DND-41 (cell line): Measurements from ENCODE around the gene TMEM269.

Experiments
- ATAC-seq: fragments of 200-7000 bp; cut with Tn5 transposase; 3 replicates; pipeline ENCODE4 v1.9.1; 2021; ENCODE audit warnings: low read depth; ENCODE audit not compliant: insufficient read depth
- DNase-seq: peaks from one replicate; pipeline ENCODE4 v3.0.0-alpha.2; 2020
- H2AFZ ChIP-seq: 2 replicates; pipeline ENCODE4 v1.6.0; 2012; ENCODE audit warnings: low read depth, low read length
- H3K27ac ChIP-seq: 2 replicates; pipeline ENCODE4 v1.5.1; 2012; ENCODE audit warnings: low read length, inconsistent platforms
- H3K27me3 ChIP-seq: fragments of 200-600 bp; sonication (generic); 2 replicates; pipeline ENCODE4 v1.6.0; 2012; ENCODE audit warnings: low read length, mild to moderate bottlenecking, inconsistent platforms; ENCODE audit not compliant: insufficient read depth, poor library complexity
- H3K36me3 ChIP-seq: 2 replicates; pipeline ENCODE4 v1.5.1; 2012; ENCODE audit warnings: low read length, inconsistent platforms; ENCODE audit not compliant: insufficient read depth
- H3K4me1 ChIP-seq: 2 replicates; pipeline ENCODE4 v1.5.1; 2012; ENCODE audit warnings: mild to moderate bottlenecking, low read length; ENCODE audit not compliant: insufficient read depth
- H3K4me2 ChIP-seq: 2 replicates; pipeline ENCODE4 v1.6.0; 2012; ENCODE audit warnings: mild to moderate bottlenecking, moderate library complexity, low read length, inconsistent platforms; ENCODE audit not compliant: insufficient read depth
- H3K4me3 ChIP-seq, 2 experiments: fragments of 200-600 bp in 1 of 2; shearing (Covaris generic) in 1 of 2; 2 replicates each; pipeline ENCODE4 v1.5.1; 2012 to 2016; ENCODE audit warnings: inconsistent platforms in 2 of 2, low read length in 2 of 2, mild to moderate bottlenecking in 2 of 2, low read depth in 1 of 2, moderate library complexity in 1 of 2
- H3K79me2 ChIP-seq: 2 replicates; pipeline ENCODE4 v1.6.0; 2012; ENCODE audit warnings: low read length, inconsistent platforms; ENCODE audit not compliant: insufficient read depth
- H3K9ac ChIP-seq: 2 replicates; pipeline ENCODE4 v1.6.0; 2012; ENCODE audit warnings: low read depth, mild to moderate bottlenecking, inconsistent platforms, low read length, moderate library complexity
- H3K9me3 ChIP-seq: 2 replicates; pipeline ENCODE4 v1.5.1; 2012; ENCODE audit warnings: low read length, moderate library complexity, mild to moderate bottlenecking, inconsistent platforms; ENCODE audit not compliant: insufficient read depth, severe bottlenecking
- H4K20me1 ChIP-seq: 2 replicates; pipeline ENCODE4 v1.6.0; 2012; ENCODE audit warnings: low read length; ENCODE audit not compliant: insufficient read depth
- EZH2 ChIP-seq: IDR thresholded peaks from 3 replicates; pipeline ENCODE4 v1.6.1; 2012; ENCODE audit warnings: borderline replicate concordance, low read depth, mild to moderate bottlenecking, moderate library complexity, low read length, inconsistent platforms; ENCODE audit not compliant: severe bottlenecking
- TF ChIP-seq, protein P1 (sequence below): IDR thresholded peaks from 2 replicates; pipeline ENCODE4 v1.5.1; 2012; ENCODE audit warnings: borderline replicate concordance, low read length, moderate library complexity, mild to moderate bottlenecking; ENCODE audit not compliant: poor library complexity, severe bottlenecking; ENCODE audit errors: extremely low read depth

TMEM269 gene

DNA sequence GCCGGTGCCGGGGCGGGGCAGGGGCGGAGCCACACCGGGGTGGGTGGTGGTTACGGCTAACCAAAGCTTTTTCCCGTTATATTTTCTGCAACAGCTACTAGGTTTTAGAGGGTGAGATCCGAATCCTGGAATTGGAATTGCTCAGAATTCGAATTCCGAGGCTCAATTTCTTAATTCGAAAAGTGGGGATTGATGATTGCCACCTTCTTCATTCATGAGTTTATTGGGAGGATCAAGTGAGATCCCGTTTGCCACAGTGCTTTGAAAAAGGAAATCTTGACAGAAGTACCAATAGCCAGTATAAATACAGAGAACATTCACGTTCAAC lies 32.6 kb downstream of the TMEM269 start:
- Histone ChIP-seq H3K4me2 (peak overlapping the region; percentile 94), H3K36me3 (no peaks in the 10 kb centered on the region; the same call in 1 of the 2 replicates), H3K9ac (peak overlapping the region; percentile 93), H4K20me1 (no peaks in the 10 kb centered on the region), H3K4me1 (peaks cover 24% of the 10 kb centered on the region), H3K4me3 (peak overlapping the region; percentile 84 to 94; a peak in 3 of 4 replicates), H3K27ac (peak overlapping the region; percentile 64), H3K9me3 (no peaks in the 10 kb centered on the region), H2AFZ (peak overlapping the region; percentile 86), H3K27me3 (no peaks in the 10 kb centered on the region), H3K79me2 (0 out of 2 replicates have a peak, but pooled peaks cover 6% of the 10 kb centered on the region)
- ATAC-seq = 0 out of 3 replicates have a peak, but pooled peaks have one; percentile 1
- DNase-seq = no peak
- TF ChIP-seq EZH2 = no peak
- TF ChIP-seq, protein P1, sequence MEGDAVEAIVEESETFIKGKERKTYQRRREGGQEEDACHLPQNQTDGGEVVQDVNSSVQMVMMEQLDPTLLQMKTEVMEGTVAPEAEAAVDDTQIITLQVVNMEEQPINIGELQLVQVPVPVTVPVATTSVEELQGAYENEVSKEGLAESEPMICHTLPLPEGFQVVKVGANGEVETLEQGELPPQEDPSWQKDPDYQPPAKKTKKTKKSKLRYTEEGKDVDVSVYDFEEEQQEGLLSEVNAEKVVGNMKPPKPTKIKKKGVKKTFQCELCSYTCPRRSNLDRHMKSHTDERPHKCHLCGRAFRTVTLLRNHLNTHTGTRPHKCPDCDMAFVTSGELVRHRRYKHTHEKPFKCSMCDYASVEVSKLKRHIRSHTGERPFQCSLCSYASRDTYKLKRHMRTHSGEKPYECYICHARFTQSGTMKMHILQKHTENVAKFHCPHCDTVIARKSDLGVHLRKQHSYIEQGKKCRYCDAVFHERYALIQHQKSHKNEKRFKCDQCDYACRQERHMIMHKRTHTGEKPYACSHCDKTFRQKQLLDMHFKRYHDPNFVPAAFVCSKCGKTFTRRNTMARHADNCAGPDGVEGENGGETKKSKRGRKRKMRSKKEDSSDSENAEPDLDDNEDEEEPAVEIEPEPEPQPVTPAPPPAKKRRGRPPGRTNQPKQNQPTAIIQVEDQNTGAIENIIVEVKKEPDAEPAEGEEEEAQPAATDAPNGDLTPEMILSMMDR = no peak

DNA sequence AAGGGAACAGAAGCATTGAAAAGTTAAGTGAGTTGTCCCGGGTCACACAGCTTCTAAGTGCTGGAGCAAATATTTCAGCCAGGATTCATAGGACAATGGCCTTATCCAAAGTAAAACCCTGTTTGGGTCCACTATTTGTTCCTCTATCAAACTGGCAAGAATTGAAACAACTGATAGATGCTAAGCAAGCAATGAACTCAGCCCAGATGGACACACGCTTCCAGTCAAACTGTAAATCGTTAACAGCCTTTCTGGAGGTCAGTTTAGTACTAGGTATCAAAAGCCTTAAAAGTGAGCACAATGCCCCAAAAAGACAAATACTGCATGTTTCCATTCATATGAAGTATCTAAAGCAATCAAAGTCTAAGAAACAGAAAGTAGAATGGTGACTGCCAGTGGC lies 33.2 kb downstream of the TMEM269 start:
- H3K4me3 ChIP-seq = no peak overlapping the region; a peak in 1 of 4 replicates
- H3K9ac ChIP-seq = no peak overlapping the region; the same call in 1 of the 2 replicates
- H3K9me3 ChIP-seq = no peaks in the 10 kb centered on the region
- DNase-seq (no peak), ATAC-seq (no peak)
- TF ChIP-seq, protein P1 = no peak
- TF ChIP-seq EZH2 = no peak
- peak overlapping the region; percentile 94 for H3K4me2 ChIP-seq
- H4K20me1 ChIP-seq = no peaks in the 10 kb centered on the region
- H2AFZ ChIP-seq = peak overlapping the region; percentile 86; the same call in 1 of the 2 replicates
- H3K27me3 ChIP-seq = no peaks in the 10 kb centered on the region
- H3K27ac ChIP-seq = no peak overlapping the region
- H3K4me1 ChIP-seq = peaks cover 24% of the 10 kb centered on the region
- H3K79me2 ChIP-seq = 0 out of 2 replicates have a peak, but pooled peaks cover 6% of the 10 kb centered on the region
- no peaks in the 10 kb centered on the region; the same call in 1 of the 2 replicates for H3K36me3 ChIP-seq

DNA sequence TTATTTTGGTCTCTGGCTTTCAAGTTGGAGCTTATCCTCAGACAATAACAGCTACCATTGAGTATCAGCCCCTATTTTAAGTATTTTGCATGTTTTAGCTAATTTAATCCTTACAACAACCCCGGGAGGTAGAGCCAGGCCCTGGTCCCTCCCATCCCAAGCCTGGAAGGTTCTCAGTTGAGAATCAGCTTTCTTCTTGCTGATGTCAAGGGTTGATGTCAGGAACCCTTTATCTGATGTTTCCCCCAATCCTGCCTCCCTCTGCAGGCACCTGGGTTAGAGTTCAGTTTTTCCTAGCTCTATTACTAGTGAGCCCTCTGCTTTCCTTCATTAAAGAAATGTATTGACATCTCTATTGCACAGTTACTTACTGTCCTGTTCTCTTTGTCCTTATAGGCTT lies 36.0 kb downstream of the TMEM269 start:
- Histone ChIP-seq H3K9me3 (no peaks in the 10 kb centered on the region), H3K4me2 (no peak overlapping the region), H3K4me3 (no peak overlapping the region), H3K27ac (no peak overlapping the region), H3K36me3 (no peaks in the 10 kb centered on the region; the same call in 1 of the 2 replicates), H2AFZ (no peak overlapping the region), H4K20me1 (no peaks in the 10 kb centered on the region), H3K27me3 (no peaks in the 10 kb centered on the region), H3K9ac (no peak overlapping the region), H3K79me2 (0 out of 2 replicates have a peak, but pooled peaks cover 6% of the 10 kb centered on the region), H3K4me1 (peaks cover 18% of the 10 kb centered on the region)
- TF ChIP-seq EZH2 = no peak
- TF ChIP-seq, protein P1 = no peak
- ATAC-seq (no peak), DNase-seq (no peak)

DNA sequence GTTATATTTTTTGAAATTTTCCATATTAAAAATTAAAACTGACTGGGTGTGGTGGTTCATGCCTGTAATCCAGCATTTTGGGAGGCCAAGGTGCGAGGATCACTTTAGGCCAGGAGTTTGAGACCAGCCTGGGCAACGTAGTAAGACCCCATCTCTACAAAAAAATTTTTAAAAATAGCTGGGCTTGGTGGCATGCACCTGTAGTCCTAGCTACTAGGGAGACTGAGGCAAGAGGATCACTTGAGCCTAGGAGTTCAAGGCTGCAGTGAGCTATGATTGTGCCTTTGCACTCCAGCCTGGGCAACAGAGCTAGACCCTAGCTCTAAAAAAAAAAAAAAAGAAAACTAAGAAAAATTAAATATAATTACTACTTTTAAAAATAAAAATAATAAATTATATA lies 36.9 kb downstream of the TMEM269 start:
- TF ChIP-seq, protein P1 = no peak
- no peak for TF ChIP-seq EZH2
- H3K36me3 ChIP-seq = no peaks in the 10 kb centered on the region; the same call in 1 of the 2 replicates
- no peak overlapping the region for H3K4me3 ChIP-seq
- ATAC-seq (no peak), DNase-seq (no peak)
- H3K27me3 ChIP-seq = no peaks in the 10 kb centered on the region
- no peak overlapping the region for H2AFZ ChIP-seq
- H3K9ac ChIP-seq = no peak overlapping the region
- no peaks in the 10 kb centered on the region for H3K9me3 ChIP-seq
- H3K4me1 ChIP-seq = peaks cover 10% of the 10 kb centered on the region
- H3K79me2 ChIP-seq = 0 out of 2 replicates have a peak, but pooled peaks cover under 1% of the 10 kb centered on the region
- no peak overlapping the region for H3K27ac ChIP-seq
- no peak overlapping the region for H3K4me2 ChIP-seq
- H4K20me1 ChIP-seq = no peaks in the 10 kb centered on the region
